GM12878 (cell line): ENCODE results near the gene SAPCD2. TPM values are rescaled to one million over a fixed set of nuclear protein-coding genes. Genes with fewer than 3 reads are reported as not detected.
A peak's percentile ranks its signal among the peaks of the same experiment; 100 is the strongest.

Experiments
- ASH2L ChIP-seq: fragments of 300-600, 200-600 bp; sonication (generic); IDR thresholded peaks from 2 replicates; pipeline ENCODE4 v1.6.1; 2017; ENCODE audit warnings: low read depth, mild to moderate bottlenecking, borderline replicate concordance
- BHLHE40 ChIP-seq, 2 experiments: fragments of 450-650 bp in 1 of 2; IDR thresholded peaks; 2 replicates each; pipeline ENCODE4 v1.6.1; 2011 to 2017; ENCODE audit warnings: low read depth in 2 of 2, borderline replicate concordance in 1 of 2, improper control_type of control experiment in 1 of 2, low read length in 1 of 2, mild to moderate bottlenecking in 1 of 2
- EP300 ChIP-seq, 2 experiments: fragments of 150-350 bp in 1 of 2; IDR thresholded peaks; 2 replicates each; pipeline ENCODE4 v1.6.1; 2011 to 2012; ENCODE audit warnings: low read depth in 2 of 2, low read length in 2 of 2, borderline replicate concordance in 1 of 2, improper control_type of control experiment in 1 of 2, inconsistent platforms in 1 of 2; ENCODE audit not compliant: control insufficient read depth in 1 of 2
- IKZF1 ChIP-seq: fragments of 450-650 bp; conservative IDR thresholded peaks from 2 replicates; pipeline ENCODE4 v1.6.1; 2017; ENCODE audit warnings: antibody characterized with exemption, mild to moderate bottlenecking
- KAT2A ChIP-seq: conservative IDR thresholded peaks from 2 replicates; pipeline ENCODE4 v1.6.1; 2011; ENCODE audit warnings: low read depth, low read length; ENCODE audit not compliant: control insufficient read depth
- LARP7 ChIP-seq: fragments of 450-650 bp; IDR thresholded peaks from 2 replicates; pipeline ENCODE4 v1.6.1; 2017; ENCODE audit warnings: mild to moderate bottlenecking
- MEF2B ChIP-seq: fragments of 450-650 bp; IDR thresholded peaks from 2 replicates; pipeline ENCODE4 v1.6.1; 2018; ENCODE audit warnings: mild to moderate bottlenecking, moderate library complexity; ENCODE audit not compliant: partially characterized antibody, poor library complexity, severe bottlenecking
- MXI1 ChIP-seq: fragments of 150-350 bp; IDR thresholded peaks from 2 replicates; pipeline ENCODE4 v1.6.1; 2011; ENCODE audit warnings: low read depth, mild to moderate bottlenecking, inconsistent platforms, low read length, improper control_type of control experiment
- NRF1 ChIP-seq: conservative IDR thresholded peaks from 2 replicates; pipeline ENCODE4 v1.6.1; 2011; ENCODE audit warnings: mild to moderate bottlenecking, low read depth, low read length, improper control_type of control experiment
- RUNX3 ChIP-seq: IDR thresholded peaks from 2 replicates; pipeline ENCODE4 v1.6.1; 2012; ENCODE audit warnings: low read length, inconsistent platforms
- SRF ChIP-seq, 2 experiments: IDR thresholded peaks; 2 replicates each; pipeline ENCODE4 v1.6.1; 2011; ENCODE audit warnings: low read depth in 2 of 2, low read length in 2 of 2, mild to moderate bottlenecking in 1 of 2, moderate library complexity in 1 of 2
- STAT3 ChIP-seq: IDR thresholded peaks from 2 replicates; pipeline ENCODE4 v1.6.1; 2011; ENCODE audit warnings: low read depth, low read length, improper control_type of control experiment
- ZBED1 ChIP-seq: IDR thresholded peaks from 2 replicates; pipeline ENCODE4 v1.6.1; 2016; ENCODE audit warnings: borderline replicate concordance
- ZZZ3 ChIP-seq: IDR thresholded peaks from 2 replicates; pipeline ENCODE4 v1.6.1; 2011; ENCODE audit warnings: low read depth; ENCODE audit not compliant: control insufficient read depth, insufficient read length
- polyA plus RNA-seq, 11 experiments: library from polyadenylated mRNA; depleted of rRNA in 4 of 11; unstranded in 6 of 11; stranded (reverse) in 5 of 11; fragments of >200 nt; fragmentation: Nextera tagmentation in 4 of 11; fragmentation: Illumina TruSeq in 1 of 11; extraction: Ambion mirVana in 4 of 11; extraction: Trizol in 1 of 11; gene quantifications; 1 replicate in 1 of 11; 2 replicates in 10 of 11; pipeline versions ENCODE4 v1.2.1 to v1.2.3, GENCODE V29; 2011 to 2016; ENCODE audit warnings: inconsistent platforms in 2 of 11, missing spikeins in 2 of 11, low read depth in 1 of 11
- total RNA-seq, 4 experiments: library from RNA; depleted of rRNA in 3 of 4; stranded (reverse); fragments of >200 nt in 3 of 4; fragmentation: Illumina TruSeq in 1 of 4; extraction: Trizol in 1 of 4; gene quantifications; 2 replicates each; pipeline versions ENCODE4 v1.2.1 to v1.2.3, GENCODE V29; 2013 to 2021
- TF ChIP-seq, protein P1 (sequence below): IDR thresholded peaks from 2 replicates; pipeline ENCODE4 v1.6.1; 2012; ENCODE audit warnings: low read depth, low read length, improper control_type of control experiment
- TF ChIP-seq, protein P2 (sequence below): fragments of 450-650 bp; IDR thresholded peaks from 2 replicates; pipeline ENCODE4 v1.6.1; 2018; ENCODE audit warnings: borderline replicate concordance, mild to moderate bottlenecking; ENCODE audit not compliant: partially characterized antibody
- TF ChIP-seq, protein P3 (sequence below): fragments of 450-650 bp; IDR thresholded peaks from 2 replicates; pipeline ENCODE4 v1.6.1; 2017; ENCODE audit warnings: low read depth, mild to moderate bottlenecking, moderate library complexity
- TF ChIP-seq, protein P4 (sequence below): fragments of 450-650 bp; formaldehyde crosslinking; IDR thresholded peaks from 2 replicates; pipeline ENCODE4 v1.4.0; 2020; ENCODE audit warnings: mild to moderate bottlenecking, moderate library complexity
- TF ChIP-seq, protein P5 (sequence below): IDR thresholded peaks from 2 replicates; pipeline ENCODE4 v1.6.1; 2011; ENCODE audit warnings: borderline replicate concordance, low read depth, mild to moderate bottlenecking, moderate library complexity, mixed read lengths, low read length; ENCODE audit not compliant: insufficient read depth; ENCODE audit errors: extremely low read length

SAPCD2 gene
- total and polyA plus RNA-seq, 10 of the 15 experiments (the other 5 are each of a cell fraction or from before 2014, with no cell fraction given), result 1.6 to 35.2 (median 7.2) TPM

DNA sequence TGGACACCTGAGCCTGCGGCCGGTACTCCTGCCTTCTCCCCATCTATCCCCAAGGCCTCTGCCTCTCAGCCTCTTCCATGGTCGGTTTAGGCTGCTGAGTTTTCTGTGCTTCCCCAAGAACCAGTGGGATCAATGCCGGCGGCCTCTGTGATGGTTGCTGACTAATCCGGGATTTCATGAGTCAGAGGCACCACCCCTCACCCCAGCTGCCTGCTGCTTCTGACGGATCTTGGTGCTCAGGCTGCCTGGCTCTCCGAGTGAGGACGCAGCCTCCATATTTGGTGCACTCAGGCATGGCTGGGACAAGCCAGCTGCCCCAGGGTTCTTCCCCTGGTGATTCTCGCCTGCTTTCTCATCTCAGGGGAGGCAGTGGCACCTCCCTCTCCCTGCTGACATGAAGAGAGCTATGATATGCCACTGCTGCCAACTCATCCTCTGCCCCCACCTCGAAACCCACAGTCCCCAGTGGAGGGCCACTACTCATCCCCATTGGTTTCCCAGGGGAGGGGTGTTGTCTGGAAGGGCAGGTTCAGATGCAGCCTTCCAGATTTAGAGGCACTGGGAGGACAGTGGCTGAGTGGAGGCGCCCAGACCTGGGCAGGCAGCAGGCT is 13.1 kb upstream of the SAPCD2 start (continued):
- TF ChIP-seq, protein P1, sequence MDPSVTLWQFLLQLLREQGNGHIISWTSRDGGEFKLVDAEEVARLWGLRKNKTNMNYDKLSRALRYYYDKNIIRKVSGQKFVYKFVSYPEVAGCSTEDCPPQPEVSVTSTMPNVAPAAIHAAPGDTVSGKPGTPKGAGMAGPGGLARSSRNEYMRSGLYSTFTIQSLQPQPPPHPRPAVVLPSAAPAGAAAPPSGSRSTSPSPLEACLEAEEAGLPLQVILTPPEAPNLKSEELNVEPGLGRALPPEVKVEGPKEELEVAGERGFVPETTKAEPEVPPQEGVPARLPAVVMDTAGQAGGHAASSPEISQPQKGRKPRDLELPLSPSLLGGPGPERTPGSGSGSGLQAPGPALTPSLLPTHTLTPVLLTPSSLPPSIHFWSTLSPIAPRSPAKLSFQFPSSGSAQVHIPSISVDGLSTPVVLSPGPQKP, result no peak
- TF ChIP-seq MEF2B (peak; percentile 72), ZBED1 (0 out of 2 replicates have a peak, but pooled peaks have one; percentile 21), RUNX3 (no peak), ASH2L (no peak), MXI1 (no peak), IKZF1 (peak; percentile 54), STAT3 (no peak), SRF (IDR thresholded peaks at IDR 0.05; ENCODE audit: low read depth in 2 of 2, low read length in 2 of 2) (no peak), BHLHE40 (IDR thresholded peaks at IDR 0.05; ENCODE audit: borderline replicate concordance in 1 of 2, low read depth in 2 of 2, low read length in 1 of 2) (peak in 1 of 2 experiments; percentile 10; a peak in 1 of 4 replicates), NRF1 (no peak), LARP7 (no peak; the same call in 1 of the 2 replicates), ZZZ3 (no peak), KAT2A (no peak), EP300 (IDR thresholded peaks at IDR 0.05; ENCODE audit: borderline replicate concordance in 1 of 2, control insufficient read depth in 1 of 2, low read depth in 2 of 2, low read length in 2 of 2) (peak in 1 of 2 experiments; percentile 26; a peak in 1 of 4 replicates)
- TF ChIP-seq, protein P2, sequence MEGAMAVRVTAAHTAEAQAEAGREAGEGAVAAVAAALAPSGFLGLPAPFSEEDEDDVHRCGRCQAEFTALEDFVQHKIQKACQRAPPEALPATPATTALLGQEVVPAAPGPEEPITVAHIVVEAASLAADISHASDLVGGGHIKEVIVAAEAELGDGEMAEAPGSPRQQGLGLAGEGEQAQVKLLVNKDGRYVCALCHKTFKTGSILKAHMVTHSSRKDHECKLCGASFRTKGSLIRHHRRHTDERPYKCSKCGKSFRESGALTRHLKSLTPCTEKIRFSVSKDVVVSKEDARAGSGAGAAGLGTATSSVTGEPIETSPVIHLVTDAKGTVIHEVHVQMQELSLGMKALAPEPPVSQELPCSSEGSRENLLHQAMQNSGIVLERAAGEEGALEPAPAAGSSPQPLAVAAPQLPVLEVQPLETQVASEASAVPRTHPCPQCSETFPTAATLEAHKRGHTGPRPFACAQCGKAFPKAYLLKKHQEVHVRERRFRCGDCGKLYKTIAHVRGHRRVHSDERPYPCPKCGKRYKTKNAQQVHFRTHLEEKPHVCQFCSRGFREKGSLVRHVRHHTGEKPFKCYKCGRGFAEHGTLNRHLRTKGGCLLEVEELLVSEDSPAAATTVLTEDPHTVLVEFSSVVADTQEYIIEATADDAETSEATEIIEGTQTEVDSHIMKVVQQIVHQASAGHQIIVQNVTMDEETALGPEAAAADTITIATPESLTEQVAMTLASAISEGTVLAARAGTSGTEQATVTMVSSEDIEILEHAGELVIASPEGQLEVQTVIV, result no peak
- TF ChIP-seq, protein P3, sequence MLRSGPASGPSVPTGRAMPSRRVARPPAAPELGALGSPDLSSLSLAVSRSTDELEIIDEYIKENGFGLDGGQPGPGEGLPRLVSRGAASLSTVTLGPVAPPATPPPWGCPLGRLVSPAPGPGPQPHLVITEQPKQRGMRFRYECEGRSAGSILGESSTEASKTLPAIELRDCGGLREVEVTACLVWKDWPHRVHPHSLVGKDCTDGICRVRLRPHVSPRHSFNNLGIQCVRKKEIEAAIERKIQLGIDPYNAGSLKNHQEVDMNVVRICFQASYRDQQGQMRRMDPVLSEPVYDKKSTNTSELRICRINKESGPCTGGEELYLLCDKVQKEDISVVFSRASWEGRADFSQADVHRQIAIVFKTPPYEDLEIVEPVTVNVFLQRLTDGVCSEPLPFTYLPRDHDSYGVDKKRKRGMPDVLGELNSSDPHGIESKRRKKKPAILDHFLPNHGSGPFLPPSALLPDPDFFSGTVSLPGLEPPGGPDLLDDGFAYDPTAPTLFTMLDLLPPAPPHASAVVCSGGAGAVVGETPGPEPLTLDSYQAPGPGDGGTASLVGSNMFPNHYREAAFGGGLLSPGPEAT, result peak; percentile 47; the same call in 1 of the 2 replicates
- TF ChIP-seq, protein P4, sequence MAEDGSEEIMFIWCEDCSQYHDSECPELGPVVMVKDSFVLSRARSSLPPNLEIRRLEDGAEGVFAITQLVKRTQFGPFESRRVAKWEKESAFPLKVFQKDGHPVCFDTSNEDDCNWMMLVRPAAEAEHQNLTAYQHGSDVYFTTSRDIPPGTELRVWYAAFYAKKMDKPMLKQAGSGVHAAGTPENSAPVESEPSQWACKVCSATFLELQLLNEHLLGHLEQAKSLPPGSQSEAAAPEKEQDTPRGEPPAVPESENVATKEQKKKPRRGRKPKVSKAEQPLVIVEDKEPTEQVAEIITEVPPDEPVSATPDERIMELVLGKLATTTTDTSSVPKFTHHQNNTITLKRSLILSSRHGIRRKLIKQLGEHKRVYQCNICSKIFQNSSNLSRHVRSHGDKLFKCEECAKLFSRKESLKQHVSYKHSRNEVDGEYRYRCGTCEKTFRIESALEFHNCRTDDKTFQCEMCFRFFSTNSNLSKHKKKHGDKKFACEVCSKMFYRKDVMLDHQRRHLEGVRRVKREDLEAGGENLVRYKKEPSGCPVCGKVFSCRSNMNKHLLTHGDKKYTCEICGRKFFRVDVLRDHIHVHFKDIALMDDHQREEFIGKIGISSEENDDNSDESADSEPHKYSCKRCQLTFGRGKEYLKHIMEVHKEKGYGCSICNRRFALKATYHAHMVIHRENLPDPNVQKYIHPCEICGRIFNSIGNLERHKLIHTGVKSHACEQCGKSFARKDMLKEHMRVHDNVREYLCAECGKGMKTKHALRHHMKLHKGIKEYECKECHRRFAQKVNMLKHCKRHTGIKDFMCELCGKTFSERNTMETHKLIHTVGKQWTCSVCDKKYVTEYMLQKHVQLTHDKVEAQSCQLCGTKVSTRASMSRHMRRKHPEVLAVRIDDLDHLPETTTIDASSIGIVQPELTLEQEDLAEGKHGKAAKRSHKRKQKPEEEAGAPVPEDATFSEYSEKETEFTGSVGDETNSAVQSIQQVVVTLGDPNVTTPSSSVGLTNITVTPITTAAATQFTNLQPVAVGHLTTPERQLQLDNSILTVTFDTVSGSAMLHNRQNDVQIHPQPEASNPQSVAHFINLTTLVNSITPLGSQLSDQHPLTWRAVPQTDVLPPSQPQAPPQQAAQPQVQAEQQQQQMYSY, result no peak
- TF ChIP-seq, protein P5, sequence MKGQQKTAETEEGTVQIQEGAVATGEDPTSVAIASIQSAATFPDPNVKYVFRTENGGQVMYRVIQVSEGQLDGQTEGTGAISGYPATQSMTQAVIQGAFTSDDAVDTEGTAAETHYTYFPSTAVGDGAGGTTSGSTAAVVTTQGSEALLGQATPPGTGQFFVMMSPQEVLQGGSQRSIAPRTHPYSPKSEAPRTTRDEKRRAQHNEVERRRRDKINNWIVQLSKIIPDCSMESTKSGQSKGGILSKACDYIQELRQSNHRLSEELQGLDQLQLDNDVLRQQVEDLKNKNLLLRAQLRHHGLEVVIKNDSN, result no peak
